ENCODE results near the gene EPHB2.
A peak's percentile ranks its signal among the peaks of the same experiment; 100 is the strongest.

EPHB2 gene

GRCh38 chr1:22751124-22751531, 40.5 kb downstream of the EPHB2 start:
- no peak for TF ChIP-seq CEBPB (IDR thresholded peaks at IDR 0.05)
- peak; percentile 9; the same call in 1 of the 2 replicates for TF ChIP-seq RAD21 (IDR thresholded peaks at IDR 0.05; ENCODE audit: low read depth)

- no peak for TF ChIP-seq EGR1 (IDR thresholded peaks at IDR 0.05)
- no peak for TF ChIP-seq ZBTB7A (IDR thresholded peaks at IDR 0.05; ENCODE audit: low read depth)
- no peak for TF ChIP-seq NFIC (IDR thresholded peaks at IDR 0.05)
- TF ChIP-seq MAX (IDR thresholded peaks at IDR 0.05): no peak
- TF ChIP-seq, protein P1, sequence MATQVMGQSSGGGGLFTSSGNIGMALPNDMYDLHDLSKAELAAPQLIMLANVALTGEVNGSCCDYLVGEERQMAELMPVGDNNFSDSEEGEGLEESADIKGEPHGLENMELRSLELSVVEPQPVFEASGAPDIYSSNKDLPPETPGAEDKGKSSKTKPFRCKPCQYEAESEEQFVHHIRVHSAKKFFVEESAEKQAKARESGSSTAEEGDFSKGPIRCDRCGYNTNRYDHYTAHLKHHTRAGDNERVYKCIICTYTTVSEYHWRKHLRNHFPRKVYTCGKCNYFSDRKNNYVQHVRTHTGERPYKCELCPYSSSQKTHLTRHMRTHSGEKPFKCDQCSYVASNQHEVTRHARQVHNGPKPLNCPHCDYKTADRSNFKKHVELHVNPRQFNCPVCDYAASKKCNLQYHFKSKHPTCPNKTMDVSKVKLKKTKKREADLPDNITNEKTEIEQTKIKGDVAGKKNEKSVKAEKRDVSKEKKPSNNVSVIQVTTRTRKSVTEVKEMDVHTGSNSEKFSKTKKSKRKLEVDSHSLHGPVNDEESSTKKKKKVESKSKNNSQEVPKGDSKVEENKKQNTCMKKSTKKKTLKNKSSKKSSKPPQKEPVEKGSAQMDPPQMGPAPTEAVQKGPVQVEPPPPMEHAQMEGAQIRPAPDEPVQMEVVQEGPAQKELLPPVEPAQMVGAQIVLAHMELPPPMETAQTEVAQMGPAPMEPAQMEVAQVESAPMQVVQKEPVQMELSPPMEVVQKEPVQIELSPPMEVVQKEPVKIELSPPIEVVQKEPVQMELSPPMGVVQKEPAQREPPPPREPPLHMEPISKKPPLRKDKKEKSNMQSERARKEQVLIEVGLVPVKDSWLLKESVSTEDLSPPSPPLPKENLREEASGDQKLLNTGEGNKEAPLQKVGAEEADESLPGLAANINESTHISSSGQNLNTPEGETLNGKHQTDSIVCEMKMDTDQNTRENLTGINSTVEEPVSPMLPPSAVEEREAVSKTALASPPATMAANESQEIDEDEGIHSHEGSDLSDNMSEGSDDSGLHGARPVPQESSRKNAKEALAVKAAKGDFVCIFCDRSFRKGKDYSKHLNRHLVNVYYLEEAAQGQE (IDR thresholded peaks at IDR 0.05; ENCODE audit: low read depth): no peak
- TF ChIP-seq YY1 (IDR thresholded peaks at IDR 0.05; ENCODE audit: low read depth): no peak
- TF ChIP-seq TEAD4 (IDR thresholded peaks at IDR 0.05): no peak
- no peak for TF ChIP-seq CREB1 (IDR thresholded peaks at IDR 0.05; ENCODE audit: low read depth)
- TF ChIP-seq, protein P2, sequence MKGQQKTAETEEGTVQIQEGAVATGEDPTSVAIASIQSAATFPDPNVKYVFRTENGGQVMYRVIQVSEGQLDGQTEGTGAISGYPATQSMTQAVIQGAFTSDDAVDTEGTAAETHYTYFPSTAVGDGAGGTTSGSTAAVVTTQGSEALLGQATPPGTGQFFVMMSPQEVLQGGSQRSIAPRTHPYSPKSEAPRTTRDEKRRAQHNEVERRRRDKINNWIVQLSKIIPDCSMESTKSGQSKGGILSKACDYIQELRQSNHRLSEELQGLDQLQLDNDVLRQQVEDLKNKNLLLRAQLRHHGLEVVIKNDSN (IDR thresholded peaks at IDR 0.05): no peak
- no peak for TF ChIP-seq RAD21 (IDR thresholded peaks at IDR 0.05; ENCODE audit: low read depth)
- TF ChIP-seq TCF12 (IDR thresholded peaks at IDR 0.05; ENCODE audit: low read depth): no peak
- no peak for TF ChIP-seq CEBPB (IDR thresholded peaks at IDR 0.05)
- TF ChIP-seq EP300 (IDR thresholded peaks at IDR 0.05; ENCODE audit: borderline replicate concordance): no peak
- TF ChIP-seq FOXM1 (IDR thresholded peaks at IDR 0.05; ENCODE audit: borderline replicate concordance, low read depth): no peak
- TF ChIP-seq TAF1 (IDR thresholded peaks at IDR 0.05; ENCODE audit: low read depth): no peak
Measured at GRCh38 chr1:22752339-22752738, 41.7 kb downstream of the EPHB2 start.

GRCh38 chr1:22753481-22753971, 42.9 kb downstream of the EPHB2 start:
- TF ChIP-seq RAD21 (IDR thresholded peaks at IDR 0.05; ENCODE audit: low read depth) (no peak), CEBPB (IDR thresholded peaks at IDR 0.05) (no peak)

DNA sequence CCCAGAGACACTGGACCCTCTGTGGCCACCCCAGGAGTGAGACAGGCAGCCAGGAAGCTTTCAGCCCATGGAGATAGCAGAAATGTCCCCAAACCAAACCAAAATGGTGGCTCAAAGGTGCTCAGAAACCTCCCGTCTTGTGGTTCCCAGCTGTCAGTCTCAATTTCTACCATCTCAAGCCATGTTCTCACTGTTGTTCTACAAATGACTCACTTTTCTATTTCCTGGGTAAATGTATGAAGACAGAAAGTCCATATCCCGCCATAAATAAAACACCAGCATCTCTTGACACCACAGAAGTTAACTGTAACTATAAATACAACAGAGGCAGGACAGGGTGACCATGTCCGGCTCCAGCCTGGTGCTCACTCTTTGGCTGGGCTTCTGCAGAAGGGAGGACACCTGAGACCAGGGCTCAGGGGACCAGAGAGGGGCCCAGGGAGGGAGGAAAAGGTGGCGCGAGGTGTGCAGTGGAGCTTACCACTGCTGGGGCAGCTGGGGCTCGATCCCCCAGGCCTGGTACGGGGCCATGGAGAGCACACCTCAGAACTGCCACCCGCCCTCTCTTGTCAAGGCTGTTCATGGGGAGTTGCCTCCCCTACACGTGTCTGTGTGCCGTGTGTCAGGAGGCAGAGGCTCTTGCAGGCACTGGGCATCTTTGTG, 43.6 kb downstream of the EPHB2 start:
- TF ChIP-seq, protein P1 (IDR thresholded peaks at IDR 0.05; ENCODE audit: low read depth): no peak
- TF ChIP-seq FOXM1 (IDR thresholded peaks at IDR 0.05; ENCODE audit: borderline replicate concordance, low read depth) (no peak), TCF12 (IDR thresholded peaks at IDR 0.05; ENCODE audit: low read depth) (no peak), TEAD4 (IDR thresholded peaks at IDR 0.05) (no peak), MAX (IDR thresholded peaks at IDR 0.05) (no peak), CEBPB (IDR thresholded peaks at IDR 0.05) (no peak), ZBTB7A (IDR thresholded peaks at IDR 0.05; ENCODE audit: low read depth) (no peak), TAF1 (IDR thresholded peaks at IDR 0.05; ENCODE audit: low read depth) (no peak), NFIC (IDR thresholded peaks at IDR 0.05) (no peak), YY1 (IDR thresholded peaks at IDR 0.05; ENCODE audit: low read depth) (no peak), RAD21 (IDR thresholded peaks at IDR 0.05; ENCODE audit: low read depth) (no peak), EGR1 (IDR thresholded peaks at IDR 0.05) (no peak), EP300 (IDR thresholded peaks at IDR 0.05; ENCODE audit: borderline replicate concordance) (no peak), CREB1 (IDR thresholded peaks at IDR 0.05; ENCODE audit: low read depth) (no peak)
- TF ChIP-seq, protein P2 (IDR thresholded peaks at IDR 0.05): no peak

DNA sequence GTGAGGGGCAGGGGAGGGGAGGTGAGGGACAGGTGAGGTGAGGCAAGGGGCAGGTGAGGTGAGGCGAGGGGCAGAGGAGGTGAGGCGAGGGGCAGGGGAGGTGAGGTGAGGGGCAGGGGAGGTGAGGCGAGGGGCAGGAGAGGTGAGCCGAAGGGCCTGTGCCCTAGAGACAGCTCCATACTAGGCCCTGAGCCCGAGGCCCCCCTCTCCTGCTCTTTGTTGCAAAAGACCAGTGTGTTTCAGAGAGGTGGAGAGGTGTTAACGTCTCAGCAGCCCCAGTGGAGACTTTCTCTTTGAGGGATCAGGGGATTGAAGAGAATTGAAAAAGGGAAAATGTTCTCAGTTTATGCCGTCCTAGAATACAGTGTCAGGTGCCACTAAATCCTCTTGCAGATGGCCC, 44.2 kb downstream of the EPHB2 start:
- TF ChIP-seq NFIC (IDR thresholded peaks at IDR 0.05) (no peak), RAD21 (IDR thresholded peaks at IDR 0.05; ENCODE audit: low read depth) (no peak), CEBPB (IDR thresholded peaks at IDR 0.05) (no peak), MAX (IDR thresholded peaks at IDR 0.05) (no peak), EGR1 (IDR thresholded peaks at IDR 0.05) (no peak), FOXM1 (IDR thresholded peaks at IDR 0.05; ENCODE audit: borderline replicate concordance, low read depth) (no peak), EP300 (IDR thresholded peaks at IDR 0.05; ENCODE audit: borderline replicate concordance) (no peak), ZBTB7A (IDR thresholded peaks at IDR 0.05; ENCODE audit: low read depth) (no peak)
- TF ChIP-seq, protein P2 (IDR thresholded peaks at IDR 0.05): no peak
- TF ChIP-seq, protein P1 (IDR thresholded peaks at IDR 0.05; ENCODE audit: low read depth): no peak

Data from Ishikawa (cell line).